ENCODE results near the gene UBB.

The UBB gene

DNA sequence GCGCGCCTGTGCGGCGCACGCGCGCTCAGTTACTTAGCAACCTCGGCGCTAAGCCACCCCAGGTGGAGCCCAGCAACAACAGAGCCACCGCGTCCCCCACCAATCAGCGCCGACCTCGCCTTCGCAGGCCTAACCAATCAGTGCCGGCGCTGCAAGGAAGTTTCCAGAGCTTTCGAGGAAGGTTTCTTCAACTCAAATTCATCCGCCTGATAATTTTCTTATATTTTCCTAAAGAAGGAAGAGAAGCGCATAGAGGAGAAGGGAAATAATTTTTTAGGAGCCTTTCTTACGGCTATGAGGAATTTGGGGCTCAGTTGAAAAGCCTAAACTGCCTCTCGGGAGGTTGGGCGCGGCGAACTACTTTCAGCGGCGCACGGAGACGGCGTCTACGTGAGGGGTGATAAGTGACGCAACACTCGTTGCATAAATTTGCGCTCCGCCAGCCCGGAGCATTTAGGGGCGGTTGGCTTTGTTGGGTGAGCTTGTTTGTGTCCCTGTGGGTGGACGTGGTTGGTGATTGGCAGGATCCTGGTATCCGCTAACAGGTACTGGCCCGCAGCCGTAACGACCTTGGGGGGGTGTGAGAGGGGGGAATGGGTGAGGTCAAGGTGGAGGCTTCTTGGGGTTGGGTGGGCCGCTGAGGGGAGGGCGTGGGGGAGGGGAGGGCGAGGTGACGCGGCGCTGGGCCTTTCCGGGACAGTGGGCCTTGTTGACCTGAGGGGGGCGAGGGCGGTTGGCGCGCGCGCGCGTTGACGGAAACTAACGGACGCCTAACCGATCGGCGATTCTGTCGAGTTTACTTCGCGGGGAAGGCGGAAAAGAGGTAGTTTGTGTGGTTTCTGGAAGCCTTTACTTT lies at the start of gene UBB:
TSS of gene UBB (plus strand) at position 452 of the 856 bp plus-strand sequence. CDS start 817 bp downstream, outside the sequence.
- Histone ChIP-seq H2AFZ (ENCODE audit: low read depth, low read length) (peak within 1 kb of the TSS; percentile 90), H4K20me1 (ENCODE audit: insufficient read depth, low read length) (peaks cover 27% of the 10 kb centered on the region; the same call in 1 of the 2 replicates), H3K9me3 (ENCODE audit: insufficient read depth, low read length, severe bottlenecking) (no peaks in the 10 kb centered on the region), H3K79me2 (ENCODE audit: insufficient read depth, low read length) (peaks cover 19% of the 10 kb centered on the region), H3K27me3 (ENCODE audit: insufficient read depth, low read length, poor library complexity) (no peaks in the 10 kb centered on the region), H3K36me3 (ENCODE audit: insufficient read depth, low read length) (peaks cover 25% of the 10 kb centered on the region), H3K4me2 (ENCODE audit: insufficient read depth, low read length) (peak within 1 kb of the TSS; percentile 66), H3K4me3 (ENCODE audit: low read depth in 1 of 2, low read length in 2 of 2) (peak within 1 kb of the TSS; percentile 49 to 66; a peak in 3 of 4 replicates), H3K4me1 (ENCODE audit: insufficient read depth, low read length) (peaks cover 25% of the 10 kb centered on the region), H3K9ac (ENCODE audit: low read depth, low read length) (peak within 1 kb of the TSS; percentile 66), H3K27ac (ENCODE audit: low read length) (peak within 1 kb of the TSS; percentile 98)
- ATAC-seq (ENCODE audit: insufficient read depth, low read depth) (peak; percentile 98), DNase-seq (peak; percentile 98)
- TF ChIP-seq CTCF (IDR thresholded peaks at IDR 0.05; ENCODE audit: borderline replicate concordance, extremely low read depth, low read length, poor library complexity, severe bottlenecking) (peak; percentile 9), EZH2 (IDR thresholded peaks at IDR 0.05; ENCODE audit: borderline replicate concordance, low read depth, low read length, severe bottlenecking) (no peak)

- ATAC-seq (ENCODE audit: insufficient read depth, low read depth) (no peak), DNase-seq (no peak)
- H3K9me3 ChIP-seq (ENCODE audit: insufficient read depth, low read length, severe bottlenecking), result no peaks in the 10 kb centered on the region
- H4K20me1 ChIP-seq (ENCODE audit: insufficient read depth, low read length), result peaks cover 4% of the 10 kb centered on the region; the same call in 1 of the 2 replicates
- no peak overlapping the region for H3K27ac ChIP-seq (ENCODE audit: low read length)
- TF ChIP-seq CTCF (IDR thresholded peaks at IDR 0.05; ENCODE audit: borderline replicate concordance, extremely low read depth, low read length, poor library complexity, severe bottlenecking) (no peak), EZH2 (IDR thresholded peaks at IDR 0.05; ENCODE audit: borderline replicate concordance, low read depth, low read length, severe bottlenecking) (no peak)
- H3K4me1 ChIP-seq (ENCODE audit: insufficient read depth, low read length), result no peaks in the 10 kb centered on the region
- no peaks in the 10 kb centered on the region for H3K79me2 ChIP-seq (ENCODE audit: insufficient read depth, low read length)
- no peak overlapping the region for H3K4me3 ChIP-seq (ENCODE audit: low read depth in 1 of 2, low read length in 2 of 2)
- no peak overlapping the region for H3K4me2 ChIP-seq (ENCODE audit: insufficient read depth, low read length)
- peaks cover 11% of the 10 kb centered on the region for H3K36me3 ChIP-seq (ENCODE audit: insufficient read depth, low read length)
- H3K27me3 ChIP-seq (ENCODE audit: insufficient read depth, low read length, poor library complexity), result no peaks in the 10 kb centered on the region
- no peak overlapping the region for H2AFZ ChIP-seq (ENCODE audit: low read depth, low read length)
- no peak overlapping the region for H3K9ac ChIP-seq (ENCODE audit: low read depth, low read length)
These were observed 42.5 kb upstream of the UBB start for GRCh38 chr17:16338391-16338790.

DNA sequence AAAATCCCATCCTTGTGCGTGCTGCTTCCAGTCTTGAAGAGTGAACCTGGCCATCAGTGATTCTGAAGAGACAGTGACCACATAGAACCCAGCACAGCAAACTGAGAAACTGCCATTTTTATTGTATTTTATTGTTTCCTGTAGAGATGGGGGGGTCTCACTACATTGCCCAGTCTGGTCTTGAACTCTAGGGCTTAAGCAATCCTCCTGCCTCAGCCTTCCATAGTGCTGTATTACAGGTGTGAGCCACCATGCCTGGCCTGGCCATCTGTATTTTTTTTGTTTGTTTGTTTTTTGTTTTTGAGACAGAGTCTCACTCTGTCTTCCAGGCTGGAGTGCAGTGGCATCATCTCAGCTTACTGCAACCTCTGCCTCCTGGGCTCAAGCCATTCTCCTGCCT lies 41.5 kb upstream of the UBB start:
- Histone ChIP-seq H3K36me3 (ENCODE audit: insufficient read depth, low read length) (peaks cover 20% of the 10 kb centered on the region), H3K79me2 (ENCODE audit: insufficient read depth, low read length) (no peaks in the 10 kb centered on the region), H3K27ac (ENCODE audit: low read length) (no peak overlapping the region), H3K9ac (ENCODE audit: low read depth, low read length) (no peak overlapping the region), H4K20me1 (ENCODE audit: insufficient read depth, low read length) (peaks cover 4% of the 10 kb centered on the region; the same call in 1 of the 2 replicates), H3K27me3 (ENCODE audit: insufficient read depth, low read length, poor library complexity) (no peaks in the 10 kb centered on the region), H3K4me3 (ENCODE audit: low read depth in 1 of 2, low read length in 2 of 2) (no peak overlapping the region), H3K4me2 (ENCODE audit: insufficient read depth, low read length) (no peak overlapping the region), H2AFZ (ENCODE audit: low read depth, low read length) (no peak overlapping the region), H3K9me3 (ENCODE audit: insufficient read depth, low read length, severe bottlenecking) (no peaks in the 10 kb centered on the region), H3K4me1 (ENCODE audit: insufficient read depth, low read length) (no peaks in the 10 kb centered on the region)
- TF ChIP-seq CTCF (IDR thresholded peaks at IDR 0.05; ENCODE audit: borderline replicate concordance, extremely low read depth, low read length, poor library complexity, severe bottlenecking) (no peak), EZH2 (IDR thresholded peaks at IDR 0.05; ENCODE audit: borderline replicate concordance, low read depth, low read length, severe bottlenecking) (no peak)
- DNase-seq (no peak), ATAC-seq (ENCODE audit: insufficient read depth, low read depth) (no peak)
